Ishikawa (cell line): ENCODE data around the gene ERVK3-1.
A peak's percentile ranks its signal among the peaks of the same experiment; 100 is the strongest.

Source experiments
- CEBPB ChIP-seq: IDR thresholded peaks from 2 replicates; pipeline ENCODE4 v1.6.1; 2012
- CREB1 ChIP-seq: IDR thresholded peaks from 2 replicates; pipeline ENCODE4 v1.6.1; 2012; ENCODE audit warnings: low read depth
- EGR1 ChIP-seq: IDR thresholded peaks from 2 replicates; pipeline ENCODE4 v1.6.1; 2012
- EP300 ChIP-seq: IDR thresholded peaks from 2 replicates; pipeline ENCODE4 v1.6.1; 2012; ENCODE audit warnings: borderline replicate concordance
- FOXM1 ChIP-seq: IDR thresholded peaks from 2 replicates; pipeline ENCODE4 v1.6.1; 2012; ENCODE audit warnings: low read depth, borderline replicate concordance
- MAX ChIP-seq: IDR thresholded peaks from 2 replicates; pipeline ENCODE4 v1.6.1; 2012
- NFIC ChIP-seq: IDR thresholded peaks from 2 replicates; pipeline ENCODE4 v1.6.1; 2012
- RAD21 ChIP-seq: IDR thresholded peaks from 2 replicates; pipeline ENCODE4 v1.6.1; 2012; ENCODE audit warnings: low read depth
- REST ChIP-seq: IDR thresholded peaks from 2 replicates; pipeline ENCODE4 v1.6.1; 2012; ENCODE audit warnings: low read depth, mild to moderate bottlenecking
- TAF1 ChIP-seq: IDR thresholded peaks from 2 replicates; pipeline ENCODE4 v1.6.1; 2012; ENCODE audit warnings: low read depth, mild to moderate bottlenecking
- TCF12 ChIP-seq: IDR thresholded peaks from 2 replicates; pipeline ENCODE4 v1.6.1; 2012; ENCODE audit warnings: low read depth
- TEAD4 ChIP-seq: IDR thresholded peaks from 2 replicates; pipeline ENCODE4 v1.6.1; 2012
- USF1 ChIP-seq: IDR thresholded peaks from 2 replicates; pipeline ENCODE4 v1.6.1; 2012
- YY1 ChIP-seq: IDR thresholded peaks from 2 replicates; pipeline ENCODE4 v1.6.1; 2012; ENCODE audit warnings: low read depth
- ZBTB7A ChIP-seq: IDR thresholded peaks from 2 replicates; pipeline ENCODE4 v1.6.1; 2012; ENCODE audit warnings: low read depth

The ERVK3-1 gene

GRCh38 chr19:58325311-58326022 is 20.3 kb downstream of the ERVK3-1 start:
- no peak for TF ChIP-seq YY1
- TF ChIP-seq REST: no peak
- no peak for TF ChIP-seq TEAD4

- no peak for TF ChIP-seq TCF12
- TF ChIP-seq TEAD4: no peak
- no peak for TF ChIP-seq TAF1
- no peak for TF ChIP-seq USF1
- TF ChIP-seq RAD21: no peak
- no peak for TF ChIP-seq MAX
- TF ChIP-seq EP300: no peak
Measured at GRCh38 chr19:58326501-58326913, 21.3 kb downstream of the ERVK3-1 start.

- TF ChIP-seq ZBTB7A (0 out of 2 replicates have a peak, but pooled peaks have one; percentile 36), EP300 (peak; percentile 38; the same call in 1 of the 2 replicates), CEBPB (no peak), CREB1 (peak; percentile 87), TEAD4 (peak; percentile 50), NFIC (peak; percentile 38; the same call in 1 of the 2 replicates), TCF12 (peak; percentile 76; the same call in 1 of the 2 replicates), YY1 (peak; percentile 80), MAX (peak; percentile 91), FOXM1 (no peak), EGR1 (0 out of 2 replicates have a peak, but pooled peaks have one; percentile 11), USF1 (peak; percentile 73), TAF1 (peak; percentile 79), RAD21 (no peak), REST (no peak)
Measured at GRCh38 chr19:58326914-58327726, 21.9 kb downstream of the ERVK3-1 start, which contains the start of gene ZSCAN22. TSS of gene ZSCAN22 (plus strand) at chr19:58326994. CDS start at chr19:58334803, 7,809 bp downstream.

- no peak for TF ChIP-seq USF1
- TF ChIP-seq TCF12: no peak
- no peak for TF ChIP-seq TEAD4
- peak; percentile 34 for TF ChIP-seq RAD21
- TF ChIP-seq CREB1: no peak
Measured at GRCh38 chr19:58328999-58329398, 23.8 kb downstream of the ERVK3-1 start.

GRCh38 chr19:58330458-58330857 is 25.3 kb downstream of the ERVK3-1 start:
- TF ChIP-seq TAF1: no peak
- no peak for TF ChIP-seq YY1
- no peak for TF ChIP-seq CREB1
- no peak for TF ChIP-seq REST
- TF ChIP-seq EP300: no peak
- TF ChIP-seq USF1: no peak
- no peak for TF ChIP-seq EGR1
- no peak for TF ChIP-seq TEAD4
- TF ChIP-seq ZBTB7A: no peak
- TF ChIP-seq MAX: no peak
- no peak for TF ChIP-seq CEBPB
- no peak for TF ChIP-seq FOXM1
- TF ChIP-seq RAD21: no peak
- TF ChIP-seq TCF12: no peak
- no peak for TF ChIP-seq NFIC
